Right atrium auricular region (tissue), 2 donors: ENCODE results near the gene RIPPLY1. TPM values are rescaled to one million over a fixed set of nuclear protein-coding genes. Genes with fewer than 3 reads are reported as not detected.

ENCODE experiments used
- DNase-seq: peaks from one replicate; pipeline ENCODE4 v3.0.0-alpha.2; 2019; ENCODE audit warnings: low spot score
- H3K27ac ChIP-seq, 2 donors: fragments of 200-600 bp; sonication (generic); 1 replicate in 1 of 2; 2 replicates in 1 of 2; pipeline ENCODE4 v1.5.1; 2016 to 2019
- H3K27me3 ChIP-seq, 2 donors: fragments of 200-600 bp; sonication (generic); one replicate each; pipeline versions ENCODE4 v1.5.1 to v1.6.0; 2017 to 2019
- H3K36me3 ChIP-seq: fragments of 200-600 bp; sonication (generic); one replicate; pipeline ENCODE4 v1.5.1; 2016
- H3K4me1 ChIP-seq, 2 donors: fragments of 200-600 bp; sonication (generic); one replicate each; pipeline versions ENCODE4 v1.5.1 to v1.6.0; 2017 to 2019
- H3K4me3 ChIP-seq, 2 donors: fragments of 200-600 bp; sonication (generic); 1 replicate in 1 of 2; 2 replicates in 1 of 2; pipeline ENCODE4 v1.5.1; 2017 to 2019; ENCODE audit warnings: mild to moderate bottlenecking in 1 of 2, moderate library complexity in 1 of 2
- H3K9me3 ChIP-seq, 2 donors: fragments of 200-600 bp; sonication (generic); one replicate each; pipeline ENCODE4 v1.5.1; 2019
- total RNA-seq, 2 donors: library from RNA; depleted of rRNA; stranded (reverse); fragments of >200 nt; gene quantifications; one replicate each; pipeline ENCODE4 v1.1.0, GENCODE V29; 2016
- TF ChIP-seq, protein P1 (sequence below), 2 donors: fragments of 200-600 bp; sonication (generic); IDR thresholded peaks; one replicate each; pipeline ENCODE4 v1.5.1; 2019; ENCODE audit warnings: antibody characterized with exemption in 2 of 2

Gene RIPPLY1
- total RNA-seq, 2 donors from 2014 or later, result not detected

DNA sequence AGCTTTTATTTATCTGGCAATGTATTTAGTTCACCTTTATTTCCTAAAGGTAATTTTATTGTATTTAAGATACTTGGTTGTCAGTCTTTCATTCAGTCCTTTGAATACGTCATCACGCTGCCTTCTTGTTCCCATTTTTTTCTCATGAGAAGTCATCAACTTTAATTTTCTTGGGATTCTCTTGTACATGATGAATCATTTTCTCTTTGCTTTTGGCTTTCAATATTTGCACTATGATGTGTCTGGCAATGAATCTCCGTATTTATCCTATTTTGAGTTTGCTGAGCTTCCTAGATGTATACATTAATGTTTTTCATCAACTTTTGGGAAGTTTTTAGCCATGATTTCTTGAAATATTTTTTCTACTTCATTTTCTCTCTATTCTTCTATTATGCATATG lies 45.5 kb upstream of the RIPPLY1 start:
- Histone ChIP-seq H3K36me3 (no peaks in the 10 kb centered on the region), H3K4me1 (no peaks in the 10 kb centered on the region), H3K27me3 (no peaks in the 10 kb centered on the region), H3K9me3 (no peaks in the 10 kb centered on the region), H3K4me3 (no peak overlapping the region), H3K27ac (no peak overlapping the region)
- DNase-seq, result no peak
- TF ChIP-seq, protein P1, sequence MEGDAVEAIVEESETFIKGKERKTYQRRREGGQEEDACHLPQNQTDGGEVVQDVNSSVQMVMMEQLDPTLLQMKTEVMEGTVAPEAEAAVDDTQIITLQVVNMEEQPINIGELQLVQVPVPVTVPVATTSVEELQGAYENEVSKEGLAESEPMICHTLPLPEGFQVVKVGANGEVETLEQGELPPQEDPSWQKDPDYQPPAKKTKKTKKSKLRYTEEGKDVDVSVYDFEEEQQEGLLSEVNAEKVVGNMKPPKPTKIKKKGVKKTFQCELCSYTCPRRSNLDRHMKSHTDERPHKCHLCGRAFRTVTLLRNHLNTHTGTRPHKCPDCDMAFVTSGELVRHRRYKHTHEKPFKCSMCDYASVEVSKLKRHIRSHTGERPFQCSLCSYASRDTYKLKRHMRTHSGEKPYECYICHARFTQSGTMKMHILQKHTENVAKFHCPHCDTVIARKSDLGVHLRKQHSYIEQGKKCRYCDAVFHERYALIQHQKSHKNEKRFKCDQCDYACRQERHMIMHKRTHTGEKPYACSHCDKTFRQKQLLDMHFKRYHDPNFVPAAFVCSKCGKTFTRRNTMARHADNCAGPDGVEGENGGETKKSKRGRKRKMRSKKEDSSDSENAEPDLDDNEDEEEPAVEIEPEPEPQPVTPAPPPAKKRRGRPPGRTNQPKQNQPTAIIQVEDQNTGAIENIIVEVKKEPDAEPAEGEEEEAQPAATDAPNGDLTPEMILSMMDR (IDR thresholded peaks at IDR 0.05), result no peak

DNA sequence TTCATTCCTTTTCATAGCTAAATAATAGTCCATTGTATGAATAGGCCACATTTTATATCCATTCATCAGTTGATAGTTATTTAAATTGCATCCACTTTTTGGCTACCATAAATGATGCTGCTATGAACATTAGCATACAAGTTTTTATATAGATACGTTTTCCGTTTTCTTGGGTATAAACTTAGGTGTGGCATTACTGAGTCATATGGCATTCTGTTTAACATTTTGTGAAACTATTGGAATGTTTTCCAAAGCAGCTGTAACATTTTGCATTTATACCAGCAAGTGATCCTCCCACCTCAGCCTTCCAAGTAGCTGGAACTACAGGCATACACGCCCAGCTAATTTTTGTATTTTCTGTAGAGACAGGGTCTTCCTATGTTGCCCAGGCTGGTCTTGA lies 43.3 kb upstream of the RIPPLY1 start:
- H3K9me3 ChIP-seq, result no peaks in the 10 kb centered on the region
- no peak for DNase-seq
- H3K4me3 ChIP-seq, result no peak overlapping the region
- H3K27me3 ChIP-seq, result no peaks in the 10 kb centered on the region
- TF ChIP-seq, protein P1 (IDR thresholded peaks at IDR 0.05), result no peak
- no peak overlapping the region for H3K27ac ChIP-seq
- H3K4me1 ChIP-seq, result no peaks in the 10 kb centered on the region
- no peaks in the 10 kb centered on the region for H3K36me3 ChIP-seq

DNA sequence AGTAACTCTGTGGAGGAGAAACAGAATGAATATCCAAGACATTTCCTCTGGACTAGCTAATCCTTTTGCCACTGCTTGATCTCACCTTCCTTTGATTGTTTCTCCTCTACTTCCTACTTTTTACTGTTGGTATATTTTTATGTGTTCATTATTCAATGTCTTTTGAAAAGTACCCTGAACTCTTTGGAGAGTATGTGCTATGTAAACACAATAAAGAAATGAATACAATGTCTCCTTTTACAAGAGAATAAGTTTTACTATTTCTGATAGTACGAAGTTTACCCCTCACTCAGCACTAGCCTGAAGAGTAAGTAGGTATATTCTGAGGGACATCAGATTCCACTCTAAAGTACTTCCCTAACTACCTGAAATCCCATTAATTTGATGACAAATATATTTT lies 36.9 kb upstream of the RIPPLY1 start:
- DNase-seq, result no peak
- Histone ChIP-seq H3K27ac (no peak overlapping the region), H3K4me1 (no peaks in the 10 kb centered on the region), H3K4me3 (no peak overlapping the region), H3K9me3 (no peaks in the 10 kb centered on the region), H3K36me3 (peaks cover 6% of the 10 kb centered on the region), H3K27me3 (no peaks in the 10 kb centered on the region)
- TF ChIP-seq, protein P1 (IDR thresholded peaks at IDR 0.05), result no peak

DNA sequence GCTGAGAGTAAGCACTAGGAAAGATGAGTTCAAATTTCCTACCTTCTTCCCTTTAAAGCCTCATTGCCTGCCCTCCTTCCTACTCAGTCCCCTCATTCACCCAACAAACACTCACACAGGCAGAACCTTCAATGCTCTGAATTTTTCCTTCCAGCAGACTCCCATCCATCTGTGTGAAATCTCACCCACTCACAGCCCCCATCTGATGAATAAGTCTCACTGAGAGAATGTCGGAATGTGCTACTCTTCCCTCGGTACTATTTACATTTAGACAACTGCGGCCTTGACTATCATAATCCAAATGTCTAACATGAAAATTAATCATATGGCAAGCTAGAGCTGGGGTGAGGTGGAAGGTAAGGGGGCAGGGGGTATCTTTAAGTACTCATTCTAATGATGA lies 36.4 kb upstream of the RIPPLY1 start:
- Histone ChIP-seq H3K36me3 (peaks cover 6% of the 10 kb centered on the region), H3K27me3 (no peaks in the 10 kb centered on the region), H3K4me1 (no peaks in the 10 kb centered on the region), H3K27ac (no peak overlapping the region), H3K4me3 (no peak overlapping the region), H3K9me3 (no peaks in the 10 kb centered on the region)
- DNase-seq, result no peak
- TF ChIP-seq, protein P1 (IDR thresholded peaks at IDR 0.05), result no peak

DNA sequence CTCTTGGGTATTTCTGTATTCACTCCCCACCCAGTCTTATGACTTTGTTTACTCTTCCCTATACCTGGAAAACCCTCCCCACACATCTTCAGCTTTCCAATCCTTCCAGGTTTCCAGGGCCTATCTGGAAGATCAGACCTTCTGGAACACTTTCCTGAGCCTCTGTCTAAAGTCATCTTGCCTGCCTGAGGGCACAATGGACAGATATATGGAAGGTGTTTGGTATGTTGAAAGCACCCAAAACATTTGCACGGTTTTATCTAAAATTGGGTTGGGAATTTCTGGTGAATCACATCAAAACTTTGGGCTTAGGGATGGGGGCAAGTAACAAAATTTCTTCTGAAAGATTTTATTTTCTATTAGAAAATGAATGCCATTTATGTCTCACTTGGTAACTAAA lies 33.1 kb upstream of the RIPPLY1 start:
- DNase-seq, result no peak
- H3K4me1 ChIP-seq, result peaks cover 0 to 12% of the 10 kb centered on the region in 2 donors
- H3K4me3 ChIP-seq, result no peak overlapping the region
- no peaks in the 10 kb centered on the region for H3K9me3 ChIP-seq
- no peak overlapping the region for H3K27ac ChIP-seq
- TF ChIP-seq, protein P1 (IDR thresholded peaks at IDR 0.05), result no peak
- peaks cover 6% of the 10 kb centered on the region for H3K36me3 ChIP-seq
- no peaks in the 10 kb centered on the region for H3K27me3 ChIP-seq

DNA sequence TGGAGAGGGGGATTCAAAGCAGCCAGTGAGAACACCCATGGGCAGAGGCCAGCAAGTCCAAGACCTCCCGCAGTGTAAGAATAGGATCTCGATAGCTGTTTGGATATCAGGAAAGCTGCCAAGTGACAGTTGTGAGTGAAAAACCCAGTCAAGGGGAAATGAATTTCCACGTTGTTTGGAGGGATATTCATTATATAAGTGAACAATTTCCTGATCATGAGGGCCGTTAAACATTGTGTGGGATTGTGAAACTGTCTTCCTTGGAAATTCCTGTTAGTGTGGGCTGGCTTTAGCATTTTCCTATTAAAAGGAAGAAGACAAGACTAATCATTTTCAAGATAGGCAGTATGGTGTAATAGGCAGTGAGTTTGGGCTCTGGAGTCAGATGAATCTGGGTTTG lies 32.0 kb upstream of the RIPPLY1 start:
- Histone ChIP-seq H3K9me3 (no peaks in the 10 kb centered on the region), H3K27me3 (no peaks in the 10 kb centered on the region), H3K27ac (no peak overlapping the region), H3K36me3 (no peaks in the 10 kb centered on the region), H3K4me1 (peaks cover 0 to 12% of the 10 kb centered on the region in 2 donors), H3K4me3 (no peak overlapping the region)
- DNase-seq, result no peak
- TF ChIP-seq, protein P1 (IDR thresholded peaks at IDR 0.05), result no peak
